ENCODE results near the gene CSRNP3. TPM values are rescaled to one million over a fixed set of nuclear protein-coding genes. Genes with fewer than 3 reads are reported as not detected.

Gene CSRNP3
- total and polyA plus RNA-seq, 12 donors, result 1.3 to 20.1 (median 4.9) TPM

GRCh38 chr2:165686800-165687199 is 217.3 kb downstream of the CSRNP3 start:
- WGBS, 4 donors, result 89 to 92% (median 91%) methylated on average over 2 of the region's 2 CpGs
- intact Hi-C loops (cut with DNase I), result no loop called here
- Histone ChIP-seq H3K4me1 (replicated peaks in 1 of 2) (no peaks in the 10 kb centered on the region), H3K27me3 (no peaks in the 10 kb centered on the region), H3K36me3 (replicated peaks in 1 of 2) (no peaks in the 10 kb centered on the region), H3K9me3 (replicated peaks in 1 of 3) (no peaks in the 10 kb centered on the region), H3K4me3 (no peak overlapping the region), H3K27ac (no peak overlapping the region)
- DNase-seq, result no peak
- TF ChIP-seq CTCF (IDR thresholded peaks at IDR 0.05) (no peak), POLR2A (IDR thresholded peaks at IDR 0.05) (no peak)

GRCh38 chr2:165687426-165688002 is 218.0 kb downstream of the CSRNP3 start:
- Histone ChIP-seq H3K27ac (no peak overlapping the region), H3K4me1 (replicated peaks in 1 of 2) (no peaks in the 10 kb centered on the region), H3K36me3 (replicated peaks in 1 of 2) (no peaks in the 10 kb centered on the region), H3K9me3 (replicated peaks in 1 of 3) (no peaks in the 10 kb centered on the region), H3K4me3 (no peak overlapping the region), H3K27me3 (no peaks in the 10 kb centered on the region)
- 55 to 76% (median 62%) methylated on average over 4 of the region's 4 CpGs for WGBS, 4 donors
- DNase-seq, result no peak
- intact Hi-C loops (cut with DNase I), result no loop called here
- TF ChIP-seq POLR2A (IDR thresholded peaks at IDR 0.05) (no peak), CTCF (IDR thresholded peaks at IDR 0.05) (no peak)

- no peak for DNase-seq
- intact Hi-C loops (cut with DNase I), result no loop called here
- H3K4me3 ChIP-seq, result no peak overlapping the region
- no peaks in the 10 kb centered on the region for H3K4me1 ChIP-seq (replicated peaks in 1 of 2)
- TF ChIP-seq POLR2A (IDR thresholded peaks at IDR 0.05), result no peak
- TF ChIP-seq CTCF (IDR thresholded peaks at IDR 0.05), result no peak
- H3K36me3 ChIP-seq (replicated peaks in 1 of 2), result no peaks in the 10 kb centered on the region
- H3K27ac ChIP-seq, result no peak overlapping the region
- H3K27me3 ChIP-seq, result no peaks in the 10 kb centered on the region
- H3K9me3 ChIP-seq (replicated peaks in 1 of 3), result no peaks in the 10 kb centered on the region
- WGBS, 4 donors, result 82 to 86% (median 85%) methylated on average over 7 of the region's 7 CpGs
Measured at GRCh38 chr2:165691615-165692014, 222.1 kb downstream of the CSRNP3 start.

- WGBS, 4 donors, result 83 to 92% (median 90%) methylated on average over 3 of the region's 3 CpGs
- no peaks in the 10 kb centered on the region for H3K9me3 ChIP-seq (replicated peaks in 1 of 3)
- no peaks in the 10 kb centered on the region for H3K36me3 ChIP-seq (replicated peaks in 1 of 2)
- no peaks in the 10 kb centered on the region for H3K4me1 ChIP-seq (replicated peaks in 1 of 2)
- no peak overlapping the region for H3K27ac ChIP-seq
- no peak for DNase-seq
- no peak overlapping the region for H3K4me3 ChIP-seq
- intact Hi-C loops (cut with DNase I), result no loop called here
- no peaks in the 10 kb centered on the region for H3K27me3 ChIP-seq
- TF ChIP-seq POLR2A (IDR thresholded peaks at IDR 0.05) (no peak), CTCF (IDR thresholded peaks at IDR 0.05) (no peak)
Measured at GRCh38 chr2:165692906-165693305, 223.4 kb downstream of the CSRNP3 start.
